ENCODE measurements around the gene NOSTRIN. TPM values are rescaled to one million over a fixed set of nuclear protein-coding genes. Genes with fewer than 3 reads are reported as not detected.
A peak's percentile ranks its signal among the peaks of the same experiment; 100 is the strongest.
"Not testable (repeated sequence)": the region's sequence is repeated elsewhere in the genome, so short reads cannot be mapped to it uniquely, and the experiment has no call there.

Gene NOSTRIN, protein sequence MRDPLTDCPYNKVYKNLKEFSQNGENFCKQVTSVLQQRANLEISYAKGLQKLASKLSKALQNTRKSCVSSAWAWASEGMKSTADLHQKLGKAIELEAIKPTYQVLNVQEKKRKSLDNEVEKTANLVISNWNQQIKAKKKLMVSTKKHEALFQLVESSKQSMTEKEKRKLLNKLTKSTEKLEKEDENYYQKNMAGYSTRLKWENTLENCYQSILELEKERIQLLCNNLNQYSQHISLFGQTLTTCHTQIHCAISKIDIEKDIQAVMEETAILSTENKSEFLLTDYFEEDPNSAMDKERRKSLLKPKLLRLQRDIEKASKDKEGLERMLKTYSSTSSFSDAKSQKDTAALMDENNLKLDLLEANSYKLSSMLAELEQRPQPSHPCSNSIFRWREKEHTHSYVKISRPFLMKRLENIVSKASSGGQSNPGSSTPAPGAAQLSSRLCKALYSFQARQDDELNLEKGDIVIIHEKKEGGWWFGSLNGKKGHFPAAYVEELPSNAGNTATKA
- polyA plus RNA-seq (ENCODE audit: insufficient read length in 4 of 4), result 10 to 100 TPM; 12.4 to 38.5 (median 32.1) TPM

DNA sequence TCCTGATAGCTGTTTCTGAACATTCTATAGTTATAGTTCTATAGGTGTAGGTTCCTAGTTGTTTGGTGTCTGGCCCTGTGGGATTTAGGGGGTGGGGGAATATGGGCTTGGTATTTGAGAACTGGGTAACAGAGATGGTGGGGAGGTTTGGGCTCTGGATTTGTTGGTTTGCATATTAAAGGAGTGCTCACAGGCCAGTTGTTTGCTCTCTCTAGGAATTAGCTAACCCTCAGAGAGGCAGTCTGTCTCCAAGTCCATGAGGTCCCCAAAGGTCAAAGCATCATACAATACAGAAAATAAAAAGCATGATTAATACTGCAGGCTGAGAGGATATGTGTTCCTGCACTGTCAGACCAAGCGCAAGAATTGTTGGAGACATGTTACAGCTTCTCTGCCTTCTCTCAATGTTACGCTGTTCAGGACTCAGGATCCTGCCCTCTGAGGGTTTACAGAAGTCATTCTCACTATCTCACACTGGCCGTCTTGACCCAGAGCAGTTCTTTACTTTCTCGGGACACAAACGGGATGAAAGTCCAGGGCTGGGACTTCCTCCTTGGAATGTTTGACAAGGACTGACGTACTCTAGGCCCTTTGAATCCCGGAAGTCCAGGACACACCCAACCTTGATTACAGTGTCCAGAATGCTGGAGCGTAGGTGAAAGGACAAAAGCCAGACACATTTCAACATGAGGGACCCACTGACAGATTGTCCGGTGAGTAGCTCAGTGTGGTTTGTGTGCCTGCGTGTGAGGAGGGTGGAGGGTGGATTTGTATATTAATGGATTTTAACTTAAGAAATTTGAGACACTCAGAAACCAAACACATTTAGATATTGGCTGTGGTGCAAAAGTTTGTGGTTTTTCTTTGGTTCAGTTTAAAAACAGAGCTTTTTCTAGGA lies at the start of gene NOSTRIN:
Gene NOSTRIN, plus strand, starts transcription at position 677 of the 898 bp plus-strand sequence. Its CDS starts 10 bp downstream, at position 687.
- no peak for DNase-seq (ENCODE audit: low read depth in 4 of 4, low spot score in 3 of 4)

DNA sequence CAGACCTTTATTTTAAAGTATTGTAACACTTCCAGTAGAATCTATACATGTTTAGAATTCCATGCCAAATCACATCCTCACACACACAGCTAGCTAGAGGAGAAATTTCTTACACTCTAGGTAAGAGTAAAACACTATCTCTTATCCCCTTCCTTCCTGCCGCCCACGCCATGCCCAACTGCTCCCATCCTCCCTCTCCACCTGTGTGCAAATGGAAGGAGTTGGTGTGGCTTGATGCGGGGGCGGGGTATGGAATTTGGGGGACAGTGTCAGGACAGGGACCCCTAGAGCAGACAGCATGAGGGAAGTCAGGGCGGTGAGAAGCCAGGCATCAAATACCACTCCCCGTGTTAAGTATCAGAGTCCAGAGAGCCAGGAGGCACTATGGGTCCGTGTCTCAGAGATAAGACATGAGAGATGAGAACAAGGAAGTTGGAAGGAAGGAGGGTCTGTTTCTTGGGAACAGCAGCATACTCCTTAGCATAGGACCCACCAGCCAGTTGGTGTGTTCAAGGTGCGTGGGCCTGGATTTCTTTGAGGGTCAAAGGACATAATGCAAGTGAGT lies 48.6 kb upstream of the NOSTRIN start:
- DNase-seq (ENCODE audit: low read depth in 4 of 4, low spot score in 3 of 4), result no peak

DNA sequence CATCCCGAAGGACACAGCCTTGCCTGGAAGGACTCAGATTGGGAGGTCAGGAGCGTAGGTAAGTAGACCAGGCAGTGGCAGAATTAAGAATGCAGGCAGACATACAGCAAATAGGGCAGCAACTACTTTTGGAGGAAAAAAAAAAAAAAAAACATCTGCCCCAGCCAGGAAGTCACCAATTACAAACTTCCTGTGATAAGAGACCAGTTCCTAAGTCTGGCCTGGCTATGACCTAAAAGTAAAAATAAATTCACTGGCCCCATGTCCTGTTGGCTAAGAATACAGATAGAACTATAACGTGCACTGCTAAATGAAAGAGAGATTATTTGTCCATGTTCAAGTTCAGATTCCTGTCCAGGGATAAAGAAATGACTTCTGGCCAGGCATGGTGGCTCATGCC lies 45.2 kb upstream of the NOSTRIN start:
- no peak for DNase-seq (ENCODE audit: low read depth in 4 of 4, low spot score in 3 of 4)

DNA sequence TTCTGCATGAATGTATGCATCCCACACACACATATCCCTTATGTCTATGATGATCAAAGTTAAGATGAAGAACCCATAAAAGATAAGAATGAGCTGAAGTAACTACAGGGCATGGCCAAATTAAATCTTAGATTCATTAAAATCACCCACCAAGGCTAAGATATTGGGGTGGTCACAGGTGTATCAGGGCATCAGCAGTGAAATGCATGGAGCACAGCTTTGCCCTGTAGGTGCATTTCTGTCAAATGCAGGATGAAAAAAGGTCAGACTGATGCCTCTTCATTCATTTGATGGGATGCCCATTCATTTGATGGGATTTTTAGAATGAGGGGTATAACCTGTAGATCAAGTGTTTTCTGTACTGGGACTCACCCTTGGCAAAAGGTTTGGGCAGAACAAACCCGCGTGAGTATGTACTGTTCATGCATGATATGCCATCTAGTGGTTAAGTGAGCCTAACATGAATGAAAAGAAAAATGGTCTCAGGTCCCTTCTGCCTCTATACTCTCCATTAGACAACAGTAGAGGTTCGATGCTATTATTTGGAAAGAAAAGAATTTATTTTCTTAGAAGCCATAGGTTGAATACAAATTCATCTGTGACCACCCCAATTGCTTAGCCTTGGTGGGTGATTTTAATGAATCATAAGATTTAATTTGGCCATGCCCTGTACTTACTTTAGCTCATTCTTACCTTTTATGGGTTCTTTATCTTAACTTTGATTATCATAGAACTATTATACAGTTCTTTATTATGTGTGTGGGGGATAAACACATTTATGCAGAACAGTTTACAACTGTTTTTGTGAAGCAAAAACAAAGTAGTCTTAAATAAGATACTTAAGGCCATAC lies 43.2 kb upstream of the NOSTRIN start:
- peak in 1 of 4 donors; percentile 35 for DNase-seq (ENCODE audit: low read depth in 4 of 4, low spot score in 3 of 4)

DNA sequence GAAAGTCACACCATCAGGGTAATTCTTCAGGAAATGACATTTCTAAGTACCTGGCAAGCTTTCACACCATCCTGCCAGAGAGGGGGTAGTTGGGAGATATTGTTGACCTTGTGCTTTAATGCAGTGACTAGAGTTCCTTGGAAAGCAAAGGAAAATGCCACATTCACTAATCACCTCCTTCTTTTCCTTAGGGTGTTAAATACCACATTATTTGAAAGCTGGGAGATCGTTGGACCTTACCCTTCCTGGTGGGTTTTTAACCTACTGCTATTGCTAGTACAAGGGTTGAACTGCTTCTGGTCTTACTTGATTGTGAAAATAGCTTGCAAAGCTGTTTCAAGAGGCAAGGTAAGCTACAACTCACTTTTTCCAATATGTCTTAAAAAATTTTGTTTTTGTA lies 37.0 kb upstream of the NOSTRIN start:
- DNase-seq (ENCODE audit: low read depth in 4 of 4, low spot score in 3 of 4), result no peak

DNA sequence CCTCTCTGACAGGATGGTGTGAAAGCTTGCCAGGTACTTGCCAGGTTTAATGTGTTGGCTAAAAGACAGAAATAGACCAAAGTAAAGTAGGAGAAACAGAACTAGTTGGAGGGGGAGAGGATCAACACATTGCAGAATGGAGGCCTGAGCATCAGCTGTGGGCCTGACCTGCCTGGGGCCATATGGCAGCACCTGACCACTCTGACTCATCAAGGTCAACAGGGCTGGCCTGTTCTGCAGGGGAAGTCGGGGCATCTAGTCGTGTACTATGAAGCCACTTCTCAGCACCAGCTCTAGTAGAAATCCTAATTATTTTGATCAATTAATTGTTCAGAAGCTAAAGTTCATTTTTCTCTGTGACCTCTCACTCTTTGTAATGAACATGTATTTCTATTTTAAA lies 35.8 kb upstream of the NOSTRIN start:
- DNase-seq (ENCODE audit: low read depth in 4 of 4, low spot score in 3 of 4), result no peak

DNA sequence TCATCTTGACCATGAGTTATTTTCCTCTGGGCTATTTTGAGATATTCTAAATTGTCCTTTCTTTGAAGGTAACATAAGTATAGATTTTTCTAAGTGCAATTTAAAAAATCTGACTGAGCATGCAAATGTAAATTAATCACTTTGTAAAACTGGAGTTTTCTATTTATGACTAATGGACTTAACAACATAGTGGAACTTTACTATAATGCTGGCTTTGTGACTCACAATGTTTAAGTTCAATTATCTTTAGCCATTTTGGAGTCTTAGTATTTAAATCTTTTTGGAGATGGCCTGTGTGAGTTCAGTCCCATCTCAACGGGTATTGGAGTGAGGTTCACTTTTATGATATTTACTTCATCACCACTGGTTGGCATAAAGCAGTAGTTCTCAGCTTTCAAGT lies 35.2 kb upstream of the NOSTRIN start:
- DNase-seq (ENCODE audit: low read depth in 4 of 4, low spot score in 3 of 4), result no peak

DNA sequence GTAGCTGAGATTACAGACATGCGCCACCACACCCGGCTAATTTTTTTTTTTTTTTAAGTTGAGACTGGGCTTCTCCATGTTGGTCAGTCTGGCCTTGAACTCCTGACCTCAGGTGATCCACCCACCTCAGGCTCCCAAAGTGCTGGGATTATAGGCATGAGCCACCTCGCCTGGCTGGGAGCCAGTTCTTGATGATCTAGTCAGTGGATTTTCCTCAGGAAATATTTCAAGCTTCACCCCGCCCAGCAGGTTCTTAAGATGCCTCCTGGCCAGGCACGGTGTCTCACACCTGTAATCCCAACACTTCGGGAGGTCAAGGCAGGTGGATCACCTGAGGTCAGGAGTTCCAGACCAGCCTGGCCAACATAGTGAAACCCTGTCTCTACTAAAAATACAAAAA lies 34.1 kb upstream of the NOSTRIN start:
- DNase-seq (ENCODE audit: low read depth in 4 of 4, low spot score in 3 of 4), result not testable (repeated sequence)

DNA sequence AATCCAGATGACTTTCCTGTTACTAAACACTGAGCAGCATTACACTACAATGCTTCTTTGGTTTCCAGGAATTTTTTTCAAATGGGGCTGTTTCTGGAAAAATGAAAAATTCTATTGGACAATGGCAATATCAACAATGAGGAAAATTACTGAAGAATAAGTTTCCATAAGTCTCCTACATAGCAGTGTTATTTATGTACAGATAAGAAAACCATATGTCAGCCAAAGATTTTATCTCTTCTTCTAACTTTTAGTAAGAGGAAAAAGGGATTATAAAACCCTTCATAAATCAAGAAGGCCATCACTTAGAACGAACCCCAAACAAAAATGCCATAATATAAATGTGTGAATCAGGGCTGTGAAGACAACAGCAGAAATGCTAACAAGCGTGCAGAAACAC lies 31.6 kb upstream of the NOSTRIN start:
- DNase-seq (ENCODE audit: low read depth in 4 of 4, low spot score in 3 of 4), result no peak

DNA sequence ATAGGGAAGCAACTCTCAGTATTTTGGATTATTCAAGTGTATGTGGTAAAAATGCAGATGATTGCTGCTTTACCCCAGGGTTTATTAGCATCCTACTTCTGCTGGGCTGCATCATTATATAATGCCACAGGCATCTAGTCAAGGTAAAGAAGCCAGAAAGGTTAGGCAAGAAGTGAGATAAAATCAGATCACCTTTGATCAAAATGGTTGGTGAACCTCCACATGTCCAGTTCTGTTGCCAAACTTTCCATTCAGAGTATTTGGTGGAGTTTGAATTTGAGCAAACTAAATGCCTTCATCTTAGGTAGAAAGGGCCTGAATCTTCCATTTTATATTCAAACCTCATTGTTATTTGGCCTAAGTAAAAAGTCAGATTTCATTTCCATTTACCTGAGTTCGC lies 29.7 kb upstream of the NOSTRIN start:
- DNase-seq (ENCODE audit: low read depth in 4 of 4, low spot score in 3 of 4), result no peak

DNA sequence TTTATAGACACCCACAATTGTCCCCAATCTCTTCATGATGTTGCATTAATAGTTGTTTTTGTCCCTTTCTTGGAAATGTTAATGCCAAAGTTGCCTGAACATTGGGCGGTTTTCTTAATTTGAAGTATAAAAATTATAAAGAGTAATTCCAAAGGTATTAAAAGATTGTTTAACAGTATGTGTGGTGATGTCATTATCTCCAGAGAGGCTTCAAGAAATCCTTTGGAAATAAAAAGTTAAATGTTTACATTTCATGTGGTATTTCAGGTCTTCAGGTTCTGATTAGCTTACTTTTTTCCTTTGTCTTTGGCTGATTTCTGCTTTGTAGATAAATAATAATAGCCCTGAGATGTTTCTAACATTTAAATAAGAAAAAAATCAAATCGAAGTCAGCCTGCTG lies 29.3 kb upstream of the NOSTRIN start:
- DNase-seq (ENCODE audit: low read depth in 4 of 4, low spot score in 3 of 4), result no peak

DNA sequence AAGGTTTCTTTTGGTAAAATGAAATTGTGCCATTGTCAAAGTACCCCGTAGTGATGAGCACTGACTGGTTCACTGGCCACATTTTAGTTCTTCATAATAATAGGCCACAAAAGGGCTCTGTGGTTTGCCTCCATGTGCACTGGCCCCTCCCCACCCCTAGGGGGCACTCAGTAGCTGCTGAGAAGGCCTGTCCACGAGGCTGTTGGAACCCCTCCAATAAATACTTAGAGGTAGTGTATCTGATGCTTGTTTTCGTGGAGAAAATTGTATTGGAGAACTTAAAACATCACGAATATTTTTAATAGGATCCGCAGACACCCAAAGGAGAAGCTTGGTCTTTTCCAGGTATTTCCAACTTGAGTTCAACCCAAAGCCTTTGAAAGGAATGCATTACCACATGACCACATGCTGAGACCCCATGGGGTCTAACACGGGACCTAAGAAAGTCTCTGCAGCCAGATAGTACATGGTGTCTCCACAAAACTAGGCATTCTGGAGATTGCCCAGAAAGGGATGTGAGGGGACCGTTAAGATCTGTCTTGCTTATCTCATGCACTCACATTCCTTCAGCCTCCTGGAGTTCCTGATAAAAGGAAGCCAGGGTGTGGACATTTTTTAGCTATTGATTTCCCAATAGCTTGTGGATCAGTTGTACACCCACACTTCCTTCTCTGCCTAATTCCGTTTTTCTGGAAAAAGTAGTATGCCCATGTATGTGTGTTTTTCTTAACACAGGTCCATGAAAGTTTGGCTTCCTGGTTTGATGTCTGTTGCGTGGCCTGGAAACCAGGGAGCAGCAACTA lies 28.5 kb upstream of the NOSTRIN start:
- DNase-seq (ENCODE audit: low read depth in 4 of 4, low spot score in 3 of 4), result no peak

DNA sequence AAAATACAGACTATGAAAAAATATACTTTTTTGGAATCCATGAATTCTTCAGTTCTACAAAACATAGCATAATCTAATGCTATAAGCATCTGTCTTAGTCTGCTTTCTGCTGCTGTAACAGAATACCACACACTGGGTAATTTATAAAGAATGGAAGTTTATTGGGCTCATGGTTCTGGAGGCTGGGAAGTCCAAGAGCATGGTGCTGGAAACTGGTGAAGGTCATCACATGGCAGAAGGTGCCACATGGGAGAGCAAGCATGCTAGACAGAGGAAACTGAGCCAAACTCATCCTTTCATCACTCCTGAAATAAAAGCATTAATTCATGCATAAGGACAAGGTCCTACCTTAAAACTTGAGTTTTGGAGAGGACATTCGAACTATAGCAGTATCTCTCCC lies 26.6 kb upstream of the NOSTRIN start:
- no peak for DNase-seq (ENCODE audit: low read depth in 4 of 4, low spot score in 3 of 4)

DNA sequence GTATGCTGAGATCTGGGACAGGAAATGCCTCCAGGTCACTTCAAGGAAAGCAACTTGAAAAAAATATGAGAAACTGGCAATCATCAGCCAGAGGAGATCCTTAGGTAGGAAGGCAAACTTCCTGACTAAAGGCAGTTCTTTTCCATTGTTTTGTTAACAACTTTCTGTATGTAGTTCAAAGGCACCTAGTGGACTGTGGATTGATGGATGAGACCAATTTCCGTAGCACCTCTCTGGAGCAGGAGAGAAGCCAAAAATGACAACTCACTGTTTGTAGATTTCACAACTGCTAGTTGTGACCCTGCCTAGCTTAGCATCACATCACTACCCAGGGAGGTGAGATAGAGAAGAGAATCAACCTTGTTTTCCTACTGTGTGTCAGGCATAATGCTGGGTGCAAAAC lies 21.8 kb upstream of the NOSTRIN start:
- DNase-seq (ENCODE audit: low read depth in 4 of 4, low spot score in 3 of 4), result no peak

DNA sequence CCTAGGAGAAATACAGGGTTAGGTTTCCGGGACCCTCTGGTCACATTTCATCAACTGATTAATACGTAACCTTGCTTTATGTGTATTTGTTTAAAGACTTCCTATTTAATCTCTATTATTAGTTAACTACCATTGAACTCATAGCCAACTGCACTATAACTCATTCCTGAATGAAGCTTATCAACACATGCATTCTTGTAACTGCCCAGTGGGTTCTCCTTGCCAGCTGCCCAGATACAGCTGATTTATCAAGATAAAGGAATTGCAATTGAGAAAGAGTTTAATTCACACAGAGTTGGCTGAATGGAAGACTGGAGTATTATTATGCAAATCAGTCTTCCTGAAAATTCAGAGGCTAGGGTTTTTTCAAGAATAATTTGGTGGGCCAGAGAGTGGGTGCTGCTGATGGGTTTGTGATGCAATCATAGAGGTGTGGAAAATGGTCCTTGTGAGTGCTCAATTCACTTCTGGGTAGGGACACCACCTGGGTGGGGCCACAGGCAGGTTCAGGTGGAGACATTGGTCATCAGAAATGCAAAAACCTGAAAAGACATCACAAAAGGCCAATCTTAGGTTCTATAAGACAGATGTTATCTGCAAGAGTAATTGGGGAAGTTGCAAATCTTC lies 21.1 kb upstream of the NOSTRIN start:
- no peak for DNase-seq (ENCODE audit: low read depth in 4 of 4, low spot score in 3 of 4)

DNA sequence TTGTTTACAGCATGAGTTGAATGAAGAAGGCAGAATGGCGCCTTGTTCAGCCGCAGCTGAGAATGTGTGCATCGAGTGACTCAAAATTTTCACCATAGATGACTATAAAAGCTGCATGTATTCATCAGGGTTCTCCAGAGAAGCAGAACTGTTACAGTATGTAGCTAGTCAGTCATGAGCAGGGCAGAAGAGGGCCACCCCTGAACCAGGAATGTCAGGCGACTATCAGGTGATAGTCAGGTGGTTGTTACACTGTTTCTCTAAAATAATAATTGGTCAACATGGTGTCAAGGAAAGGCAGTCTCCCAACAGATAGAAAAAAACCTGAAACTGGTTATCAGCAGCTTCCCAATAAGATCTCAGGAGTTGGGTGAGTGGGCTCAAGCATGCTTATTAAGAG lies 20.2 kb upstream of the NOSTRIN start:
- DNase-seq (ENCODE audit: low read depth in 4 of 4, low spot score in 3 of 4), result no peak

DNA sequence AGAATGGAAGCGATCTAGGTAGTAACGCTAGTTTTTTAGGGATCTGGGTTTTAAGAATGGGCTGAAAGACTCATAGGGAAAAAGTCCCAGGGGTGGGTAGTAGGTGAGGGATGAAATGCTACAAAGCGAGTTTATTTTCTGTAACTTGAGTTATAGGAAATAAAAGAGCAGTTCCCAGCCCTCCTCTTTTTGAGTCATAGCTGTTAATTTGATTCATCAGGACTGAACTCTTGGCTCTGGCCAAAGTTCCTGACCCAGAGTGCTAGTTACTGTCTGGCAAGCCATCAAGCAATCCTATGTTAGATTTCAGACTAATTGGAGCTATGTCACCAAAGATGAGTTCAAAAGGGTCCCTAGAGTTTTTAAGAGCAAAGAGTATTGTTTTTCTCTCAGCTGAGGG lies 17.4 kb upstream of the NOSTRIN start:
- DNase-seq (ENCODE audit: low read depth in 4 of 4, low spot score in 3 of 4), result no peak

DNA sequence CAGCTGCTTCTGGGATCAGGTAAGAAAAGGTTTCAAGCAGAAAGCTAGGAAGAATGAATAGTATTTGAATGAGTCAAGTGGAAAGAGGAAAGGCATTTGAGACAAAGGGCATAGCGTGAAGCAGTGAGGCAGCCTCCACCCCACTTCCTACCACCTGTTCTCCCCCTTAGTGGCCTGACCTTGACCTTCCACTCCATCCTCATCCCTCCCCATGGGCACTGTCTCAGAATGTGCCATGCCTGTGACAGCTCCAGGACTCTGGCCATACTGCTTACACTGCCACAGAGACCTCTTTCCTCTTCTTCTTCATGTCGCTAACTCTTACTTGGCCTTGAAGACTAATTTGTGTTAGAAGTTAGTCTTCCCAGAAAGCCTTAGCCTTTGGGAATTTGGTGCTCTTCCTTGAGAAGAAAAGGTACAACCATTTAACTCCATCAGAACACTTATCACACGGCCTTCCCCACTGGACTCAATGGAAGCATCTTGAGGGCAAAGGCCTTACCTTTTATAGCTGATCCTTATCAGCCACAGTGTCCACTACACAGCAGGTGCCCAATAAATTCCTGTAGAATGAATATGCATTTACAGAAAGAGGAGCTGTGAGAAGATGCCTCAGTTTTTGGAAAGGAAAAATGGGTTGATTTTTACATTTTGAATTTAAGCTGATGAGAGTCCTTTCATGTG lies 15.2 kb upstream of the NOSTRIN start:
- no peak for DNase-seq (ENCODE audit: low read depth in 4 of 4, low spot score in 3 of 4)
